HCT116 (cell line): ENCODE results near the gene SMARCA2.

Source experiments
- FOSL1 ChIP-seq: IDR thresholded peaks from 2 replicates; pipeline ENCODE4 v1.6.1; 2012; ENCODE audit warnings: low read depth
- POLR2A ChIP-seq: IDR thresholded peaks from 2 replicates; pipeline ENCODE4 v1.7.0; 2011; ENCODE audit warnings: borderline replicate concordance; ENCODE audit not compliant: insufficient read depth, insufficient read length; ENCODE audit errors: extremely low read depth
- POLR2AphosphoS5 ChIP-seq: IDR thresholded peaks from 2 replicates; pipeline ENCODE4 v1.6.1; 2011; ENCODE audit warnings: mild to moderate bottlenecking, low read depth, low read length, moderate library complexity
- RAD21 ChIP-seq: IDR thresholded peaks from 2 replicates; pipeline ENCODE4 v1.6.1; 2012; ENCODE audit warnings: low read depth, mild to moderate bottlenecking
- TF ChIP-seq, protein P1 (sequence below), 3 experiments: fragments of 200-600 bp in 1 of 3; sonication (generic) in 1 of 3; IDR thresholded peaks in 2 of 3; conservative IDR thresholded peaks in 1 of 3; 2 replicates each; pipeline ENCODE4 v1.5.1; 2012 to 2017; ENCODE audit warnings: low read depth in 2 of 3, low read length in 2 of 3, antibody characterized with exemption in 1 of 3, borderline replicate concordance in 1 of 3, control low read depth in 1 of 3, mild to moderate bottlenecking in 1 of 3, mixed read lengths in 1 of 3, mixed run types in 1 of 3, moderate library complexity in 1 of 3; ENCODE audit not compliant: insufficient read depth in 1 of 3
- TF ChIP-seq, protein P2 (sequence below): IDR thresholded peaks from 2 replicates; pipeline ENCODE4 v1.6.1; 2012

DNA sequence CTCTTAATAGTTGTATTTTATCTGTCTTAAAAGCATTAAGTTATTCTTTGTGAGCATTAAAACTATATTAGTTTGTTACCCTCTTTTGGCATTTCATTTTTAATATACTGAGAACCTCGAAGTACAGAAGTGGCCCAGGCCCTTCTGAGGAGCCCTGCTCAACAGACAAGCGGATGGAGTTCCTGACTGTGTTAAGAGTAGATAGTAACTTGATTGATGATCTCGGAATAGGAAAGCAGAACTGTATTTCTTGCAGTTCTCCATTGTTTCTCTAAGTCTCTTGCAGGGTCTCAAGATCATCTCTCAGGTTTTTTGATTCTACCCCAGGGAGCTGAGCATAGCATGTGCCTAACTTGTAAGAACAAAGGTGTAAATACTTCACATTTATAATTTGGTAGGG is 139.6 kb downstream of the SMARCA2 start:
- TF ChIP-seq RAD21 (no peak), POLR2AphosphoS5 (no peak), POLR2A (no peak), FOSL1 (no peak)
- TF ChIP-seq, protein P1, sequence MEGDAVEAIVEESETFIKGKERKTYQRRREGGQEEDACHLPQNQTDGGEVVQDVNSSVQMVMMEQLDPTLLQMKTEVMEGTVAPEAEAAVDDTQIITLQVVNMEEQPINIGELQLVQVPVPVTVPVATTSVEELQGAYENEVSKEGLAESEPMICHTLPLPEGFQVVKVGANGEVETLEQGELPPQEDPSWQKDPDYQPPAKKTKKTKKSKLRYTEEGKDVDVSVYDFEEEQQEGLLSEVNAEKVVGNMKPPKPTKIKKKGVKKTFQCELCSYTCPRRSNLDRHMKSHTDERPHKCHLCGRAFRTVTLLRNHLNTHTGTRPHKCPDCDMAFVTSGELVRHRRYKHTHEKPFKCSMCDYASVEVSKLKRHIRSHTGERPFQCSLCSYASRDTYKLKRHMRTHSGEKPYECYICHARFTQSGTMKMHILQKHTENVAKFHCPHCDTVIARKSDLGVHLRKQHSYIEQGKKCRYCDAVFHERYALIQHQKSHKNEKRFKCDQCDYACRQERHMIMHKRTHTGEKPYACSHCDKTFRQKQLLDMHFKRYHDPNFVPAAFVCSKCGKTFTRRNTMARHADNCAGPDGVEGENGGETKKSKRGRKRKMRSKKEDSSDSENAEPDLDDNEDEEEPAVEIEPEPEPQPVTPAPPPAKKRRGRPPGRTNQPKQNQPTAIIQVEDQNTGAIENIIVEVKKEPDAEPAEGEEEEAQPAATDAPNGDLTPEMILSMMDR (IDR thresholded peaks at IDR 0.05 in 2 of 3, conservative IDR thresholded peaks at IDR 0.05 in 1 of 3; ENCODE audit: borderline replicate concordance in 1 of 3, insufficient read depth in 1 of 3, low read depth in 2 of 3, low read length in 2 of 3) = no peak
- TF ChIP-seq, protein P2, sequence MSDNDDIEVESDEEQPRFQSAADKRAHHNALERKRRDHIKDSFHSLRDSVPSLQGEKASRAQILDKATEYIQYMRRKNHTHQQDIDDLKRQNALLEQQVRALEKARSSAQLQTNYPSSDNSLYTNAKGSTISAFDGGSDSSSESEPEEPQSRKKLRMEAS = no peak
